HFF-Myc (cell line): ENCODE data around the gene NPAS2.

Experiments
- DNase-seq: peaks from one replicate; pipeline ENCODE4 v3.0.0-alpha.2; 2011; ENCODE audit warnings: low read depth; ENCODE audit errors: extremely low read depth
- H3K4me3 ChIP-seq: replicated peaks from 2 replicates; pipeline ENCODE4 v1.5.1; 2011; ENCODE audit warnings: low read depth, mild to moderate bottlenecking, control low read depth, low read length
- CTCF ChIP-seq: IDR thresholded peaks from 2 replicates; pipeline ENCODE4 v1.5.1; 2012; ENCODE audit warnings: mild to moderate bottlenecking, low read depth, low read length, control low read depth; ENCODE audit errors: missing control alignments

NPAS2 gene

GRCh38 chr2:101023327-101024107, 203.6 kb downstream of the NPAS2 start:
- no peak overlapping the region for H3K4me3 ChIP-seq
- no peak for TF ChIP-seq CTCF
- no peak for DNase-seq

GRCh38 chr2:101025561-101025960, 205.6 kb downstream of the NPAS2 start:
- DNase-seq = no peak
- TF ChIP-seq CTCF = no peak
- no peak overlapping the region for H3K4me3 ChIP-seq

- no peak overlapping the region for H3K4me3 ChIP-seq
- no peak for TF ChIP-seq CTCF
- DNase-seq = no peak
Observed at GRCh38 chr2:101026253-101026701, 206.3 kb downstream of the NPAS2 start.

- H3K4me3 ChIP-seq = no peak overlapping the region
- TF ChIP-seq CTCF = no peak
- no peak for DNase-seq
Observed at GRCh38 chr2:101026923-101027469, 207.1 kb downstream of the NPAS2 start.

- no peak for DNase-seq
Observed at GRCh38 chr2:101027852-101028251, 207.9 kb downstream of the NPAS2 start.

GRCh38 chr2:101030866-101031554, 211.1 kb downstream of the NPAS2 start:
- DNase-seq = no peak
- no peak for TF ChIP-seq CTCF
- H3K4me3 ChIP-seq = no peak overlapping the region

More at GRCh38 chr2:101027852-101028251, 207.9 kb downstream of the NPAS2 start:
- TF ChIP-seq CTCF = no peak
- H3K4me3 ChIP-seq = no peak overlapping the region
